KG1 (cell line): ENCODE results near the gene ALMS1.
"Not testable (repeated sequence)": the region's sequence is repeated elsewhere in the genome, so short reads cannot be mapped to it uniquely, and the experiment has no call there.

Experiments
- DNase-seq: peaks from one replicate; lab custom pipeline; 2025; lab: John Stamatoyannopoulos, UW

ALMS1 gene

DNA sequence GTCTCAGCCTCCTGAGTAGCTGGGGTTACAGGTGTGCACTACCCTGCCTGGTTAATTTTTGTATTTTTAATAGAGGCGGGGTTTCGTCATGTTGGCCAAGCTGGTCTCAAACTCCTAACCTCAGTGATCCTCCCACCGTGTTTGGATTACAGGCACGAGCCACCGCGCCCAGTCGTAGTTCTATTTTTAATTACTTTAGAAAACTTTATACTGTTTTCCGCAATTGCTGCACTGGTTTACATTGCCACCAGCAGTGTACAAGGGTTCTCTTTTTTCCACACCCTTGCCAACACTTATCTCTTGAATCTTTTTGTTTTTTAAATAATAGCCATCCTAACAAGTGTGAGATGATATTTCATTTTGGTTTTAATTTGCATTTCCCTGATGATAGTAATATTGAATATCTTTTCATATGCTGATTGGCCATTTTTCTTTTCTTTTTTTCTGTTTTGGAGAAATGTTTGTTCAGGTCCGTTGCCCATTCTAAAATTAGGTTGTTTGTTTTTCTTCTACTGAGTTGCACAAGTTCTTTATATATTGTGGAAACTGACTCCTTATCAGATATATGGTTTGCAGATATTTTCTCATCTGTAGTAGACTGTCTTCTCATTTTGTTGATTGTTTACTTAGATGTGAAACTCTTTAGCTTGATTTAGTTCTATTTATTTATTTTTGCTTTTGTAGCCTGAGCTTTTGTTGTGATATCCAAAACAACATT is 16.9 kb downstream of the ALMS1 start:
- DNase-seq = no peak

DNA sequence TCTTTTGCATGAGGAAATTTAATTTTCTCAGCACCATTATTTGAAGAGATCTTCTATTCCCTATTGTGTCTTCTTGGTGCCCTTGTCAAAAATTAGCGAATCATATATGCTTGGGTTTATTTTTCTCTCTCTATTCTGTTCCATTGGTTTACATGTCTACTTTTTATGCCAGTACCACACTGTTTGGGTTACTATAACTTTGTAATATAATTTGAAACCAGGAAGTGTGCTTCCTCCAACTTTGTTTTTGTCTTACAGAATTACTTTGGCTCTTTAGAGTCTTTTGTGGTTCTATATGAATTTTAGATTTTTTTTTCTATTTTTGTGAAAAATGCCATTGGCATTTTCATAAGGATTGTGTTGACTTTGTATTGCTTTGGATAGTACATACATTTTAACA is 17.6 kb downstream of the ALMS1 start:
- DNase-seq = no peak

DNA sequence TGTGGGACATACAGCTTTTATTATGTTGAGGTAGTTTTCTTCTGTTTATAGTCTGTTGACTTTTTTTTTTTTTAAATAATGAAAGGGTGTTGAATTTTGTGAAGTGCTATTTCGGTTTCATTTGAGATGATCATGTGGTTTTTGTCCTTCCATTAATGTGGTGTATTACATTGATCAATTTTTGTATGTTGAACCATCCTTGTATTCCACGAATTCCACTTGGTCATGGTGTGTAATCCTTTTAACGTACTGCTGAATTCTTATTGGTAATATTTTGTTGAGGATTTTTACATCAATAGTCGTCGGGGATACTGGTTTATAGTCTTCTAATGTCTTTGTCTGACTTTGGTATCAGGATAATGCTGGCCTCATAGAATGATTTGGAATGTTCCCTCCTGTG is 18.8 kb downstream of the ALMS1 start:
- no peak for DNase-seq

DNA sequence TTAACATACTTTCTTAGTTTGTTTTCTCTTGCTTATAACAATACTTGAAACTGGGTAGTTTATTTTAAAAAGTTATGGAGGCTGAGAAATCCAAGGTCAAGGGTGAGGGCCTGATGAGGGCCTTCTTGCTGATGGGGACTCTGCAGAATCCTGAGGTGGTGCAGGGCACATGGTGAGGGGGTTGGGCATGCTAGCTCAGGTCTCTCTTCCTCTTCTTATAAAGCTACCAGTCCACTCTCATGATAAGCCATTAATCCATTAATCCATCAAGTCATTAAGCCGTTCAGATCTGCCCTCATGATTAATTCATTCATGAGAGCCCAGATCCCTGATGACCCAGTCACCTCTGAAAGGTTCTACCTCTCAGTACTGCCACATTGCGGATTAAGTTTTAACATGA is 21.4 kb downstream of the ALMS1 start:
- DNase-seq = no peak

DNA sequence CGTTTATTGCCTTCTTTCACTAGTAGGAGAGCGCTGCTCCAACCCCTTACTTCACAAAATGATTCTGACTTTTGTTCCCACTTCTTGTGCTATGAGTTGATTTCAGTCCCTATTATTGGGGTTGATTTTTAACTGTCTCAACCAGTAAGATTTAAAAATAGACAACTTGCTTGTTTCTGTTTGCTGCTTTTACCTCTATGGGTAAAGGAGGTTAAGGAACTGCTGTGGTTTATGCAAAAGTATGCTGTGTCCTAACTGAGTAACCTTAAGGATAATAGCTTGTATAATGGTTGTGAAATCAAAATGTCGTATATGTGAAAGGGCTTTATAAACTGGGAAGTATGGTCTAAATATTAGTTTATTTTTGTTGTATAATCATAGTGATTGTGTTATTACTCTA is 22.6 kb downstream of the ALMS1 start:
- DNase-seq = no peak

DNA sequence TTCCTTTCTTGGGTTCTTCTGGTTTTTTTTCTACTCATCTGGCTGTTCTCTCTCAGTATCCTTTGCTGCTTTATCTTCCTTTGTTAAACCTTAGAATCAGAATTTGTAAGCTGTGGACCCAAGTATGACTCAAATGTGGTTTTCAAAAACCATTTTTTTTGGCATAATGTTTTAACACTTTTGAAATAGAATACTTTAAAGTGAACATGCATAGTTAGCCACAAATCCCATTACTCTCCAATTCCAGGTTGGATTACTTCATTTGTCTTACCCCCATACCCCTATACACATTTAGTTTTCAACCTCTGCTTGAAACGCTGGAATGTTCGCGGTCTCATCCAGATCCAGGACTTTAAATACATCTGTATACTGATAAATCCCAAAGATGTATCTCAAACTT is 29.1 kb downstream of the ALMS1 start:
- no peak for DNase-seq

DNA sequence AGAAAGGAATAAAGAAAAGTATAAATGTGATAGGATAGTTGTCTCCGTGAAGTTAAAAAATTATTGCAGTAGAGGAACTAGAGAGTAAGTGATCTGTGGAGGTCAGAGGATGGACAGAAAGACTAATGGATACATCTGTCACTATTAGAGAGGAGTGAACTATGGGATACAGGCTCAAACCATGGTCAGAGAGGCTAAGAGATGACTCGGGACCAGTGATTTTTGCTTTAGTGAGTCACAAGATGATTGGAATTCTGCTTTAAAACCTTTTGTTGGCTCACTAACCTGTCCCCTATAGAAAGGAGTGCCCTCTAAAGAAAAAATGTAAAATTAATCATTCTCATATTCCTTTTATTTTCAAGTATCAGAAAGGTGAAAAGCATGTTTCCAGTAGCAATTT is 30.3 kb downstream of the ALMS1 start:
- no peak for DNase-seq

DNA sequence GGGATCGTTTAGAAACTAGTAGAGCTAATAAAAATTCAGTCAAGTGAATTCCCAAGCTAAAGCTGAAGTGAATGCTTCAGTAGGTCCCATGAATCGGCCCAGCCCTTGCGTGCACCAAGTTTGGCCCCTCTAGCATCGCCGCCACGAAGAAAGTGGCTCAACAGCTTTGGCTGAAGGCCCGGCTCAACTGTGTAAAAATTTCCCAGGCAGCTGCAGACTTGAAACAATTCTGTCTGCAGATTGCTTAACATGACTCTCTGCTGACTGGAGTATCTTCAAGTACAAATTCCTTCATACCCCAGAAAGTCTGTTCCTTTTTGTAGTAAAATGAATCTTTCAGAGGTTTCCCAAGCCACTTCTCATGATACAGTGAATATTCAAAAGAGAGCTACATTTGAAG is 32.7 kb downstream of the ALMS1 start:
- no peak for DNase-seq

DNA sequence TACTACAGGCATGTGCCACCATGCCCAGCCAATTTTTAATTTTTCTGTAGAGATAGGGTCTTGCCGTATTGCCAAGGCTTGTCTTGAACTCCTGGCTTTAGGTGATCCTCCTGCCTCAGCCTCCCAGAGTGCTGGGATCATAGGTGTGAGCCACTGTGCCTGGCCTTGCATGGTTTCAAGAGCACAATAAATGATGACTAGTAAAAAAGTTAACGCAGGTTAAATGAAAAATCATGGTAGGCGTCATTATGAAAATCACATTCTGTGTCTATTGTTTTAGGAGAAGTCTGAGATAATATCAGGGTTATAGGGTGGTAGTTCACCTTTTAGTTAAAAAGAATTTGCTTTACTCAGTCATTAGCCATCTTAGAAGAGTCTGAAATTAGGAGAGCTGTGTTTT is 38.3 kb downstream of the ALMS1 start:
- DNase-seq = no peak

DNA sequence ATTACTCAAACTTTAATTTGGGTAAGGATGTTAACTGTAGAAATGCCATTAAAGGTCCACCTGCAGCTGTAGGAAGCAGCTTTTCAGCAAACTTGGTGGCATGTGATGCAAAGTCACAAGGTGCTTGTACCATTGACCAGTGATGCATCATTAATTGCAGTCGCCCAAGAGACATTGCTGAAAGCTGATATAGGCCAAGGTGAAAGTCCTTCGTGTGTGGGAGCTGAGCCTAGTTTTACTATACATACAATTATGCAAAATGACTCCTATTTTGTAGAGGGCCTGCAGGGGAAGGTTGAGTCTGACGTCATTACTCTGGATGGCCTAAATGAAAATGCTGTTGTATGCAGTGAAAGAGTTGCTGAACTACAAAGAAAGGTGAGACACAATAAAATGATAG is 40.5 kb downstream of the ALMS1 start:
- DNase-seq = no peak

DNA sequence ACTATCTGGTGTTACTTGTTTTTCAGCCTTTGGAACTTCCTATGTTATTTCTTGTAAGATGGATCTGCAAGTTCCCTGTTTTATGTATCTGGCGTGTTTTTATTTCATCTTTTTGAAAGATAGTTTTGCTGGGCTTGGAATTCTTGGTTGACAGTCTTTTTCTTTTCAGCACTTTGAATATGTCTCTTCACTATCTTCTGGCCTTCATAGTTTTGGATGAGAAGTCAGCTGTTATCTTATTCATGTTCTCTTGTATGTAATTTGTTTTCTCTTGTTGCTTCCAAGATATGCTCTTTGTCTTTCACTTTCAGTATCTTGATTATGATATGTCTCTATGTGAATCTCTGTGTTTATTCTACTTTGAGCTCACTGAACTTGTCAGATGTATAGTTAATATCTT is 50.4 kb downstream of the ALMS1 start:
- DNase-seq = no peak

DNA sequence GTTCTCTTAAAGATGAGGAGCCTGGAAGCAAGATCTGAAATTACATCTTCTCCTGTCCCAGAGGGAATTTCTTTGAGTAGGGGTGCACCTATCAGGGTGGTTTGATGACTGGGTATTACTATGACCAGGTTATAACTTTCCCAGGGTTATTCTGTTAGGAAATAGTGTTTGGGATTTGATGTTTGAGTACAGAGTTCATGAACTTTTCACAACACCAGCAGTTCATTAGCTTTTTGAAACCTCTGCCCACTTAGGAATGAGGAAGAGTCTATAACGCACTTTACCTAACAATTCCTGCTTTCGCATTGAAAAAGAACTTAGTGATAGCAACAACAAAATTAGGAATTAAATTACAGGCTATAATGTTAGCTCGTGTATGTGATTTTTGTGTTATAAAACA is 58.6 kb downstream of the ALMS1 start:
- DNase-seq = no peak

DNA sequence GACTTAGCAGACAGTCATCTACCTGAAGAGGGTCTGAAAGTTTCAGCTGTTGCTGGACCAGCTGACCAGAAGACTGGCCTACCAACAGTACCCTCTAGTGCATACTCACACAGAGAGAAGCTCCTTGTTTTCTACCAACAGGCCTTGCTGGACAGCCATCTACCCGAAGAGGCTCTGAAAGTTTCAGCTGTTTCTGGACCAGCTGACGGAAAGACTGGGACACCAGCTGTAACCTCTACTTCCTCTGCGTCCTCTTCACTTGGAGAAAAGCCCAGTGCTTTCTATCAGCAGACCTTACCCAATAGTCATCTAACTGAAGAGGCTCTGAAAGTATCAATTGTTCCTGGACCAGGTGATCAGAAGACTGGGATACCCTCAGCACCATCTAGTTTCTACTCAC is 63.2 kb downstream of the ALMS1 start:
- DNase-seq = no peak

DNA sequence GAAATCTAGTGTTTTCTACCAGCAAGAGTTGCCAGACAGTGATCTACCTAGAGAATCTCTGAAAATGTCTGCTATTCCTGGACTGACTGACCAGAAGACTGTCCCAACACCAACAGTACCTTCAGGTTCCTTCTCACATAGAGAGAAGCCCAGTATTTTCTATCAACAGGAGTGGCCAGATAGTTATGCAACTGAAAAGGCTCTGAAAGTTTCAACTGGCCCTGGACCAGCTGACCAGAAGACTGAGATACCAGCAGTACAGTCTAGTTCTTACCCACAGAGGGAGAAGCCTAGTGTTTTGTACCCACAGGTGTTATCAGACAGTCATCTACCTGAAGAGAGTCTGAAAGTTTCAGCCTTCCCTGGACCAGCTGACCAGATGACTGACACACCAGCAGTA is 63.8 kb downstream of the ALMS1 start:
- no peak for DNase-seq

DNA sequence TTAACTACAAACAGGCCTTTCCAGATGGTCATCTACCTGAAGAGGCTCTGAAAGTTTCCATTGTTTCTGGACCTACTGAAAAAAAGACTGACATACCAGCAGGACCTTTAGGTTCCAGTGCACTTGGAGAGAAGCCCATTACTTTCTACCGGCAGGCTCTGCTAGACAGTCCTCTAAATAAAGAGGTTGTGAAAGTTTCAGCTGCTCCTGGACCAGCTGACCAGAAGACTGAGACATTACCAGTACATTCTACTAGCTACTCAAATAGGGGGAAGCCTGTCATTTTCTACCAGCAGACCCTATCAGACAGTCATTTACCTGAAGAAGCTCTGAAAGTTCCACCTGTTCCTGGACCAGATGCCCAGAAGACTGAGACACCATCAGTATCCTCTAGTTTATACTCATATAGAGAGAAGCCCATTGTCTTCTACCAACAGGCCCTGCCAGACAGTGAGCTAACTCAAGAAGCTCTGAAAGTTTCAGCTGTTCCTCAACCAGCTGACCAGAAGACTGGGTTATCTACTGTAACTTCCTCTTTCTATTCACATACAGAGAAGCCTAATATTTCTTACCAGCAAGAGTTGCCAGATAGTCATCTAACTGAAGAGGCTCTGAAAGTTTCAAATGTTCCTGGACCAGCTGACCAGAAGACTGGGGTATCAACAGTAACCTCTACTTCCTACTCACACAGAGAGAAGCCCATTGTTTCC is 65.8 kb downstream of the ALMS1 start:
- DNase-seq = peak; percentile 7

DNA sequence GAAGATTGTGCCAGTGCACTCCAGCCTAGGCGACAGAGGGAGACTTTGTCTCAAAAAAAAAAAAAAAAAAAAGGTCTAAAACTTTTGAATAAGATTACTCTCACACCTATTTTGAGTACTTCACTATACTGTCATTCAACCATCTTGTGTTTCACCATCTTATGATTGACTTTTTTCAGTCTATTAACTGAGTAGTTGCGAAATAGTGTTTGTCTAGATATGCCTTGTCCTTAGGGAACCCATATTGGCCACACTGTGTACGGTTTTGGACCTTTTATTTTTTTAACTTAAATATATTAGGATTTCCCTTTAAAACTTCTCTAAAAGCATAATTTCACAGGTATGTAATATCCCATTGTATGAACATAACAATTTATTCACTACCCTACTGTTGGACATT is 72.3 kb downstream of the ALMS1 start:
- DNase-seq = no peak

DNA sequence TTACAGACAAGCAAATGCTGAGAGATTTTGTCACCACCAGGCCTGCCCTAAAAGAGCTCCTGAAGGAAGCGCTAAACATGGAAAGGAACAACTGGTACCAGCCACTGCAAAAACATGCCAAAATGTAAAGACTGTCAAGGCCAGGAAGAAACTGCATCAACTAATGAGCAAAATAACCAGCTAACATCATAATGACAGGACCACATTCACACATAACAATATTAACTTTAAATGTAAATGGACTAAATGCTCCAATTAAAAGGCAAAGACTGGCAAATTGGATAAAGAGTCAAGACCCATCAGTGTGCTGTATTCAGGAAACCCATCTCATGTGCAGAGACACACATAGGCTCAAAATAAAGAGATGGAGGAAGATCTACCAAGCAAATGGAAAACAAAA is 76.8 kb downstream of the ALMS1 start:
- DNase-seq = not testable (repeated sequence)

DNA sequence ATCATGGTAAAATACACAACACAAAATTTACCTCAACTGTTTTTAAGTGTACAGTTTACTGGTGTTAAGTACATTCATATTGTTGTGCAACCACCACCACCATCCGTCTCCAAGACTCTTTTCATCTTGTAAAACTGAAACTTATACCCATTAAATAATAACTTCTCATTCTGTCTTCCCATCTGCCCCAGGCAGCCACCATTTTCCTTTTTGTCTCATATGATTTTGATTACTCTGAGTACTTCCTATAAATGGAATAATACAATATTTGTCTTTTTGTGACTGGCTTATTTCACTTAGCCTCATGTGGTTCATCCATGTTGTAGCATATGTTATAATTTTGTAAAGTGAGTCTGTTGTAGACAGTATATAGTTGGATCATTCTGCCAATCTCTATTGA is 82.7 kb downstream of the ALMS1 start:
- DNase-seq = no peak

DNA sequence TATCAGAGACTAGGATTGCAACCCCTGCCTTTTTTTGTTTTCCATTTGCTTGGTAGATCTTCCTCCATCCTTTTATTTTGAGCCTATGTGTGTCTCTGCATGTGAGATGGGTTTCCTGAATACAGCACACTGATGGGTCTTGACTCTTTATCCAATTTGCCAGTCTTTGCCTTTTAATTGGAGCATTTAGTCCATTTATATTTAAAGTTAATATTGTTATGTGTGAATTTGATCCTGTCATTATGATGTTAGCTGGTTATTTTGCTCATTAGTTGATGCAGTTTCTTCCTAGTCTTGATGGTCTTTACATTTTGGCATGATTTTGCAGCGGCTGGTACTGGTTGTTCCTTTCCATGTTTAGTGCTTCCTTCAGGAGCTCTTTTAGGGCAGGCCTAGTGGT is 98.2 kb downstream of the ALMS1 start:
- not testable (repeated sequence) for DNase-seq

DNA sequence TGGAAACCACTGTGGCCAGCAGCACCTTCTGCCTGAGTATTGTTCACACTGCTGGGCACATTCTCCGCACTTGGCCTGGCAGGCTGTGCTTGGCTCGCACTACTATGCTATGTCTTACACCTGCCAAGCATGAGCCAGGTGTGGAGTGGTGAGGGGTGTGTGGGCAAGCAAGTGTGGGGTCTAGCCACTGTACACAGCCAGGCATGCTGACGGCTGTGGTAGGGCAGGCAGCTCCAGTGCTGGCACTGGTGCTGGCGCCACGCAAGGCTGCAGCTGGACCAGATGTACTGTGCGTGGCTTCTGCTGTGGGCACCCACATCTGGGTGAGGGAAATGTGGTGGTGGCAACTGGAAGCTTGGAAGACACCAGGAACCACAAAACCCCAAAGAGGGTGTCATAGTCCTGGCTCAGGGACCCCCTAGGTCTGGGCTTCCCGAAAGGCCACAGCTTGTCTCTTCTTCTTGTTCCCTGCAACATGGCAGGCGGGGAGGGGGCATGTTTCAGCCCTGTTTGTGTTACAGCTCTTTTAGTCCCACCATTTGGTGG is 101.5 kb downstream of the ALMS1 start:
- DNase-seq = no peak

DNA sequence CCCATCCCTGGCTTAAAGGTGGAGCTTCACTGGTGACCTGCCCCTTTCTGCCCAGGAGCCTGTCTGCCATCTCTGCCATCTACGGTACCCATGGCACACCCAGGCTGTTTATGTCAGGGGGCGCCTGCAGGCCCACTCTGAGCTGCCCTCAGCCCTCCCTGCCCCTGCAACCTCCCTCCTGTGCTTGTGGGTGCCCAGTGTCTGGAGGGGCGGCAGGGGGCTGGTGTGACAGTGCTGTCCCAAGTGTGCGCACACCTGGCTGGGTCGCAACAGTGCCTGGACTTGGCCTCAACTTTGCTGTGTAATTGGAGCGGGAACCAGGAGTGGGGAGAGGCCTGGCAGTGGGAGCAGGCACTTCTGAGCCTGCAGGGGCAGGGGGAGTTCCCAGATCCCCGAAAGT is 102.4 kb downstream of the ALMS1 start:
- no peak for DNase-seq

DNA sequence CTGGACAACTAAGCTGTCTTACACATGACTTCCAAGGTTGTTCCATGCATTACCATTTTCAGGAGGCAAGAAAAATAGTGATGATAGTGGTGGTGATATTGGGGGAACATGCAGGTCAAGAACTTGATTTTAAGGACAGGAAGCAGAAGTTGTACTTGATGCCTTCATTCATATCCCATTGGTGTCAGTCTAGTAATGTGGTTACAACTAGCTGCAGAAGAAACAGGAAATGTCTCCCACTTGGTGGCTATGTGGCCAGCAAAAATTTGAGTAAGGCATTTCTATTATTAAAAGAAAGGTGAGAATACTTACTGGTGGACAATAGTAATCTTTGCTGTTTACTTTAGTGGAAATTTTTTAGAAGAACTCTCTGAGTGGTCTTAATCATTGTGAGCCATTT is 103.4 kb downstream of the ALMS1 start:
- no peak for DNase-seq

DNA sequence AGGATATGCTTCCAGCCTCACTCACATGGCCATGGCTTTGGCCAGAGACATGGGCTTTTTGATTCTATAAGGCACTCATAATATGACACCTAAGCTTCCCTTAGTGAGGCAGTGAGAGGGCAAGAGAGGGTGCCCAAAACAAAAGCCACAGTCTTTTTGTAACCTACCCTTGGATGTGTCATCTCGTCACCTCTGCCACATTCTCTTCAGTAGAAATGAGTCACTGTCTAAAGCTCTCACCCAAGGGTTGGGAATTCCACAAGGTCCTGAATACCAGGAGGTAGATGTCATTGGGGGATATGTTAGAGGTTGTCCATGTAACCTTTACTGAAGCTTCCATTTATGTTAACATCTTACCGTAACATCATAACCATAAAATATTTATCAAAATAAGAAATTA is 108.4 kb downstream of the ALMS1 start:
- no peak for DNase-seq
